GM12878 (cell line): Measurements from ENCODE around the gene CRTC3. TPM values are rescaled to one million over a fixed set of nuclear protein-coding genes. Genes with fewer than 3 reads are reported as not detected.

Experiments used
- BRCA1 ChIP-seq: IDR thresholded peaks from 2 replicates; pipeline ENCODE4 v1.6.1; 2011; ENCODE audit warnings: low read depth, low read length, improper control_type of control experiment
- CBFB ChIP-seq: IDR thresholded peaks from 2 replicates; pipeline ENCODE4 v1.6.1; 2016; ENCODE audit warnings: antibody characterized with exemption, low read depth
- CHD1 ChIP-seq: IDR thresholded peaks from 2 replicates; pipeline ENCODE4 v1.6.1; 2012; ENCODE audit warnings: low read depth, low read length, improper control_type of control experiment
- CREB1 ChIP-seq: IDR thresholded peaks from 2 replicates; pipeline ENCODE4 v1.6.1; 2012; ENCODE audit warnings: low read depth, mild to moderate bottlenecking, inconsistent platforms
- HDGF ChIP-seq: fragments of 450-650 bp; IDR thresholded peaks from 2 replicates; pipeline ENCODE4 v1.6.1; 2016; ENCODE audit warnings: antibody characterized with exemption
- MEF2A ChIP-seq: IDR thresholded peaks from 2 replicates; pipeline ENCODE4 v1.6.1; 2011; ENCODE audit warnings: low read depth, mild to moderate bottlenecking, low read length, moderate library complexity; ENCODE audit not compliant: insufficient read depth
- MTA2 ChIP-seq: fragments of 450-650 bp; IDR thresholded peaks from 2 replicates; pipeline ENCODE4 v1.6.1; 2016; ENCODE audit warnings: low read depth, mild to moderate bottlenecking, moderate library complexity
- NFYB ChIP-seq: IDR thresholded peaks from 2 replicates; pipeline ENCODE4 v1.6.1; 2011; ENCODE audit warnings: low read depth, mild to moderate bottlenecking, low read length, improper control_type of control experiment, moderate library complexity; ENCODE audit not compliant: insufficient read depth
- POLR2A ChIP-seq: IDR thresholded peaks from 2 replicates; pipeline ENCODE4 v1.6.1; 2011; ENCODE audit warnings: low read depth, mild to moderate bottlenecking, low read length
- SMAD1 ChIP-seq: fragments of 450-650 bp; IDR thresholded peaks from 2 replicates; pipeline ENCODE4 v1.6.1; 2018; ENCODE audit warnings: mild to moderate bottlenecking, low read depth; ENCODE audit not compliant: partially characterized antibody
- SMAD5 ChIP-seq: IDR thresholded peaks from 2 replicates; pipeline ENCODE4 v1.6.1; 2016; ENCODE audit warnings: antibody characterized with exemption, low read depth
- TARDBP ChIP-seq: IDR thresholded peaks from 2 replicates; pipeline ENCODE4 v1.6.1; 2016; ENCODE audit warnings: borderline replicate concordance
- TCF12 ChIP-seq: IDR thresholded peaks from 2 replicates; pipeline ENCODE4 v1.6.1; 2011; ENCODE audit warnings: low read depth, mild to moderate bottlenecking, low read length
- TCF7 ChIP-seq: IDR thresholded peaks from 2 replicates; pipeline ENCODE4 v1.6.1; 2014; ENCODE audit warnings: antibody characterized with exemption, borderline replicate concordance
- YY1 ChIP-seq: IDR thresholded peaks from 2 replicates; pipeline ENCODE4 v1.6.1; 2011; ENCODE audit warnings: low read depth, mild to moderate bottlenecking, low read length
- ZNF24 ChIP-seq: fragments of 450-650 bp; IDR thresholded peaks from 2 replicates; pipeline ENCODE4 v1.6.1; 2017; ENCODE audit warnings: antibody characterized with exemption, mild to moderate bottlenecking
- ZZZ3 ChIP-seq: IDR thresholded peaks from 2 replicates; pipeline ENCODE4 v1.6.1; 2011; ENCODE audit warnings: low read depth; ENCODE audit not compliant: control insufficient read depth, insufficient read length
- polyA plus RNA-seq, 11 experiments: library from polyadenylated mRNA; depleted of rRNA in 4 of 11; unstranded in 6 of 11; stranded (reverse) in 5 of 11; fragments of >200 nt; fragmentation: Nextera tagmentation in 4 of 11; fragmentation: Illumina TruSeq in 1 of 11; extraction: Ambion mirVana in 4 of 11; extraction: Trizol in 1 of 11; gene quantifications; 1 replicate in 1 of 11; 2 replicates in 10 of 11; pipeline versions ENCODE4 v1.2.1 to v1.2.3, GENCODE V29; 2011 to 2016; ENCODE audit warnings: inconsistent platforms in 2 of 11, missing spikeins in 2 of 11, low read depth in 1 of 11
- total RNA-seq, 4 experiments: library from RNA; depleted of rRNA in 3 of 4; stranded (reverse); fragments of >200 nt in 3 of 4; fragmentation: Illumina TruSeq in 1 of 4; extraction: Trizol in 1 of 4; gene quantifications; 2 replicates each; pipeline versions ENCODE4 v1.2.1 to v1.2.3, GENCODE V29; 2013 to 2021
- TF ChIP-seq, protein P1 (sequence below): fragments of 450-650 bp; IDR thresholded peaks from 2 replicates; pipeline ENCODE4 v1.6.1; 2017; ENCODE audit warnings: mild to moderate bottlenecking, moderate library complexity
- TF ChIP-seq, protein P2 (sequence below): fragments of 450-650 bp; IDR thresholded peaks from 2 replicates; pipeline ENCODE4 v1.6.1; 2017; ENCODE audit warnings: low read depth, mild to moderate bottlenecking, moderate library complexity
- TF ChIP-seq, protein P3 (sequence below): fragments of 450-650 bp; IDR thresholded peaks from 2 replicates; pipeline ENCODE4 v1.6.1; 2016; ENCODE audit warnings: mild to moderate bottlenecking

CRTC3 gene
- total and polyA plus RNA-seq, 10 of the 15 experiments (the other 5 are each of a cell fraction or from before 2014, with no cell fraction given), result 3.5 to 36.9 (median 18.9) TPM

DNA sequence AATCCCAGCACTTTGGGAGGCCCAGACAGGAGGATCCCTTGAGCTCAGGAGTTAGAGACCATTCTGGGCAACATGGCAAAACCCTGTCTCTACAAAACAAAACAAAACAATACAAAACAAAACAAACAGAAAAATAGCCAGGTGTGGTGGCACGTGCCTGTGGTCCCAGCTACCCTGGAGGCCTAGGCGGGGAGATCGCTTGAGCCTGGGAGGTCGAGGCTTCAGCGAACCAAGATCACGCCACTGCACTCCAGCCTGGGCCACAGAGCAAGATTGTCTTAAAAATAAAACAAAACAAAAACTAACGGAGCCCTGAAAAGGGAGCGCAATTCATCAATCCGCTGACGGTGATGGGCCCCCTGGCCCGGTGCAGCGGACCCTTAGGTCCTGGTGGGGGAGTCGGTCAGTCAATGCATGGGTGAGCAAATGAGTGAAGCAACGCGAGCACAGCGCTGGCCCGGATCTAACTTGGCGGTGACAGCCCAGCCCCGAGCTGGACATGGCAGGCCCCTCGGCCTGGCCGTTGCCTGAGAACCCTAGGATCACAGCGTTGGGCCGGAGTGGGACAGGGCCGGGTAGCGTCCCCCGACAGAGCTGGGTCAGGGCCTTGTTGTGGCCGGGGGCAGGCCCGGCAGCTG, 135.0 kb downstream of the CRTC3 start (continued):
- TF ChIP-seq, protein P1, sequence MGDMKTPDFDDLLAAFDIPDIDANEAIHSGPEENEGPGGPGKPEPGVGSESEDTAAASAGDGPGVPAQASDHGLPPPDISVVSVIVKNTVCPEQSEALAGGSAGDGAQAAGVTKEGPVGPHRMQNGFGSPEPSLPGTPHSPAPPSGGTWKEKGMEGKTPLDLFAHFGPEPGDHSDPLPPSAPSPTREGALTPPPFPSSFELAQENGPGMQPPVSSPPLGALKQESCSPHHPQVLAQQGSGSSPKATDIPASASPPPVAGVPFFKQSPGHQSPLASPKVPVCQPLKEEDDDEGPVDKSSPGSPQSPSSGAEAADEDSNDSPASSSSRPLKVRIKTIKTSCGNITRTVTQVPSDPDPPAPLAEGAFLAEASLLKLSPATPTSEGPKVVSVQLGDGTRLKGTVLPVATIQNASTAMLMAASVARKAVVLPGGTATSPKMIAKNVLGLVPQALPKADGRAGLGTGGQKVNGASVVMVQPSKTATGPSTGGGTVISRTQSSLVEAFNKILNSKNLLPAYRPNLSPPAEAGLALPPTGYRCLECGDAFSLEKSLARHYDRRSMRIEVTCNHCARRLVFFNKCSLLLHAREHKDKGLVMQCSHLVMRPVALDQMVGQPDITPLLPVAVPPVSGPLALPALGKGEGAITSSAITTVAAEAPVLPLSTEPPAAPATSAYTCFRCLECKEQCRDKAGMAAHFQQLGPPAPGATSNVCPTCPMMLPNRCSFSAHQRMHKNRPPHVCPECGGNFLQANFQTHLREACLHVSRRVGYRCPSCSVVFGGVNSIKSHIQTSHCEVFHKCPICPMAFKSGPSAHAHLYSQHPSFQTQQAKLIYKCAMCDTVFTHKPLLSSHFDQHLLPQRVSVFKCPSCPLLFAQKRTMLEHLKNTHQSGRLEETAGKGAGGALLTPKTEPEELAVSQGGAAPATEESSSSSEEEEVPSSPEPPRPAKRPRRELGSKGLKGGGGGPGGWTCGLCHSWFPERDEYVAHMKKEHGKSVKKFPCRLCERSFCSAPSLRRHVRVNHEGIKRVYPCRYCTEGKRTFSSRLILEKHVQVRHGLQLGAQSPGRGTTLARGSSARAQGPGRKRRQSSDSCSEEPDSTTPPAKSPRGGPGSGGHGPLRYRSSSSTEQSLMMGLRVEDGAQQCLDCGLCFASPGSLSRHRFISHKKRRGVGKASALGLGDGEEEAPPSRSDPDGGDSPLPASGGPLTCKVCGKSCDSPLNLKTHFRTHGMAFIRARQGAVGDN, result peak; percentile 71; the same call in 1 of the 2 replicates
- TF ChIP-seq SMAD1, result peak; percentile 49
- no peak for TF ChIP-seq CREB1
- no peak for TF ChIP-seq MEF2A
- TF ChIP-seq CBFB, result 0 out of 2 replicates have a peak, but pooled peaks have one; percentile 36
- TF ChIP-seq HDGF, result 0 out of 2 replicates have a peak, but pooled peaks have one; percentile 51
- TF ChIP-seq, protein P2, sequence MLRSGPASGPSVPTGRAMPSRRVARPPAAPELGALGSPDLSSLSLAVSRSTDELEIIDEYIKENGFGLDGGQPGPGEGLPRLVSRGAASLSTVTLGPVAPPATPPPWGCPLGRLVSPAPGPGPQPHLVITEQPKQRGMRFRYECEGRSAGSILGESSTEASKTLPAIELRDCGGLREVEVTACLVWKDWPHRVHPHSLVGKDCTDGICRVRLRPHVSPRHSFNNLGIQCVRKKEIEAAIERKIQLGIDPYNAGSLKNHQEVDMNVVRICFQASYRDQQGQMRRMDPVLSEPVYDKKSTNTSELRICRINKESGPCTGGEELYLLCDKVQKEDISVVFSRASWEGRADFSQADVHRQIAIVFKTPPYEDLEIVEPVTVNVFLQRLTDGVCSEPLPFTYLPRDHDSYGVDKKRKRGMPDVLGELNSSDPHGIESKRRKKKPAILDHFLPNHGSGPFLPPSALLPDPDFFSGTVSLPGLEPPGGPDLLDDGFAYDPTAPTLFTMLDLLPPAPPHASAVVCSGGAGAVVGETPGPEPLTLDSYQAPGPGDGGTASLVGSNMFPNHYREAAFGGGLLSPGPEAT, result 0 out of 2 replicates have a peak, but pooled peaks have one; percentile 11
- TF ChIP-seq MTA2, result 0 out of 2 replicates have a peak, but pooled peaks have one; percentile 23
- TF ChIP-seq NFYB, result no peak
- TF ChIP-seq ZZZ3, result no peak
- TF ChIP-seq POLR2A, result peak; percentile 28; the same call in 1 of the 2 replicates
- no peak for TF ChIP-seq TCF7
- TF ChIP-seq TCF12, result 0 out of 2 replicates have a peak, but pooled peaks have one; percentile 4
- peak; percentile 7; the same call in 1 of the 2 replicates for TF ChIP-seq CHD1
- TF ChIP-seq TARDBP, result 0 out of 2 replicates have a peak, but pooled peaks have one; percentile 52
- TF ChIP-seq, protein P3, sequence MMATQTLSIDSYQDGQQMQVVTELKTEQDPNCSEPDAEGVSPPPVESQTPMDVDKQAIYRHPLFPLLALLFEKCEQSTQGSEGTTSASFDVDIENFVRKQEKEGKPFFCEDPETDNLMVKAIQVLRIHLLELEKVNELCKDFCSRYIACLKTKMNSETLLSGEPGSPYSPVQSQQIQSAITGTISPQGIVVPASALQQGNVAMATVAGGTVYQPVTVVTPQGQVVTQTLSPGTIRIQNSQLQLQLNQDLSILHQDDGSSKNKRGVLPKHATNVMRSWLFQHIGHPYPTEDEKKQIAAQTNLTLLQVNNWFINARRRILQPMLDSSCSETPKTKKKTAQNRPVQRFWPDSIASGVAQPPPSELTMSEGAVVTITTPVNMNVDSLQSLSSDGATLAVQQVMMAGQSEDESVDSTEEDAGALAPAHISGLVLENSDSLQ, result peak; percentile 55
- no peak for TF ChIP-seq BRCA1
- peak; percentile 81; the same call in 1 of the 2 replicates for TF ChIP-seq SMAD5
- 0 out of 2 replicates have a peak, but pooled peaks have one; percentile 4 for TF ChIP-seq YY1
- no peak for TF ChIP-seq ZNF24
